NT2/D1 (cell line): ENCODE data around the gene INS.

Experiments used
- DNase-seq: peaks from one replicate; pipeline ENCODE4 v3.0.0-alpha.2; 2011; ENCODE audit warnings: low read depth, low spot score
- H3K27me3 ChIP-seq: 2 replicates; pipeline ENCODE4 v1.6.0; 2011; ENCODE audit warnings: mild to moderate bottlenecking; ENCODE audit not compliant: insufficient read length, insufficient read depth
- H3K36me3 ChIP-seq: 2 replicates; pipeline ENCODE4 v1.6.1; 2011; ENCODE audit warnings: mild to moderate bottlenecking, low read length, mixed read lengths; ENCODE audit not compliant: insufficient read depth, insufficient read length
- H3K4me1 ChIP-seq: 2 replicates; pipeline ENCODE4 v1.5.1; 2011; ENCODE audit not compliant: insufficient read depth, insufficient read length
- H3K4me3 ChIP-seq: 2 replicates; pipeline ENCODE4 v1.5.1; 2011; ENCODE audit warnings: low read depth; ENCODE audit not compliant: insufficient read length
- H3K9ac ChIP-seq: 2 replicates; pipeline ENCODE4 v1.6.0; 2011; ENCODE audit warnings: low read depth; ENCODE audit not compliant: insufficient read length
- H3K9me3 ChIP-seq: 2 replicates; pipeline ENCODE4 v1.5.1; 2011; ENCODE audit warnings: mild to moderate bottlenecking, low read length; ENCODE audit not compliant: insufficient read depth
- SUZ12 ChIP-seq: IDR thresholded peaks from 2 replicates; pipeline ENCODE4 v1.6.1; 2011; ENCODE audit not compliant: insufficient read length, insufficient read depth; ENCODE audit errors: extremely low read depth
- YY1 ChIP-seq: IDR thresholded peaks from 2 replicates; pipeline ENCODE4 v1.6.1; 2011; ENCODE audit not compliant: insufficient read length, insufficient read depth
- ZNF274 ChIP-seq: IDR thresholded peaks from 2 replicates; pipeline ENCODE4 v1.6.1; 2011; ENCODE audit warnings: mild to moderate bottlenecking, low read depth, low read length

The INS gene

DNA sequence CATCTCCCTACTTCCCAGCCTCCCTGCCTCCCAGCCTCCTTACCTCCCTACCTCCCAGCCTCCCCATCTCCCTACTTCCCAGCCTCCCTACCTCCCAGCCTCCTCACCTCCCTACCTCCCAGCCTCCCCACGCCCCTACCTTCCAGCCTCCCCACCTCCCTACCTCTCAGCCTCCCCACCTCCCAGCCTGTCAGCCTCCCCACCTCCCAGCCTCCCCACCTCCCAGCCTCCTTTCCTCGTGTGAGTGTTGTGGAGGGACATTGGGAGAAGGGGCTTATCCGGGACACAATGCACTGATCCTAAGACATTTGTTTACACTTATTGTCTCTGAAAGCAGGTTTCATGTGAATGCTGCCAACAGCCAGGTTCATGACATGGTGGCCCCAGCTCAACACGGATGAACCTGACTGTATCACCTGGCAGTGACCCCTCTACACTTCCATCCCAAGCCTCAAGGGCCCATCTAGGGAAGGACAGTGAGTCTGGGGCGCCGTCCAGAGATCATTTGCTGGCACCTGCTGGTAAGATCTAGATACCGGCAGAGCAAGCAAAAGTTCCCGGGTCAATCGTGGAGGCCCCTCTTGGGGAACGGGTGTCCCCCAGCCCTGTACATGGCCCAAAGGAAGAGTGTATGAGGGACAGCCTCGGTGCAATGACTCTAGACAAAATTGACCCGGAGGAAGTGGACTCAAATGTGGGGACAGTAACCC is 45.1 kb upstream of the INS start:
- no peaks in the 10 kb centered on the region for H3K36me3 ChIP-seq
- TF ChIP-seq SUZ12: no peak
- TF ChIP-seq YY1: no peak
- TF ChIP-seq ZNF274: no peak
- no peak overlapping the region for H3K9ac ChIP-seq
- no peak overlapping the region for H3K4me3 ChIP-seq
- H3K9me3 ChIP-seq: no peaks in the 10 kb centered on the region
- peaks cover 20% of the 10 kb centered on the region for H3K4me1 ChIP-seq
- DNase-seq: no peak
- H3K27me3 ChIP-seq: no peaks in the 10 kb centered on the region

DNA sequence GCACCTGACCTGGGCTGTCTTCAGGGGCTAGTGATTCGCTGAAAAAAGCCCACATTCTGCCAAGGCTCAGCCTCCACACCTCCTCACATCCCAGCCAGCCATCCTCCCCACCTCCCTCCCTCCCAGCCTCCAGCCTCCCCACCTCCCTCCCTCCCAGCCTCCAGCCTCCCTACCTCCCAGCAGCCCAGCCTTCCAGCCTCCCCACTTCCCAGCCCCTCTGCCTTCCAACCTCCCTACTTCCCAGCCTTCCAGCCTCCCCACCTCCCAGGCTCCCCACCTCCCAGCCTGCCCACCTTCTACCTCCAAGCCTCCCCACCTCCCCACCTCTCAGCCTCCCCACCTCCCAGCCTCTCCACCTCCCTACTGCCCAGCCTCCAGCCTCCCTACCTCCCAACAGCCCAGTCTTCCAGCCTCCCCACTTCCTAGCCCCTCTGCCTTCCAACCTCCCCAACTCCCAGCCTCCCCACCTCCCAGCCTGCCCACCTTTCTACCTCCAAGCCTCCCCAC is 44.3 kb upstream of the INS start:
- no peak for DNase-seq
- TF ChIP-seq ZNF274: no peak
- TF ChIP-seq YY1: no peak
- no peak for TF ChIP-seq SUZ12
- Histone ChIP-seq H3K36me3 (no peaks in the 10 kb centered on the region), H3K4me3 (no peak overlapping the region), H3K9ac (no peak overlapping the region), H3K27me3 (no peaks in the 10 kb centered on the region), H3K4me1 (peaks cover 14% of the 10 kb centered on the region), H3K9me3 (no peaks in the 10 kb centered on the region)

GRCh38 chr11:2204361-2205213 is 43.6 kb upstream of the INS start:
- DNase-seq: no peak
- Histone ChIP-seq H3K9me3 (no peaks in the 10 kb centered on the region), H3K4me3 (no peak overlapping the region), H3K36me3 (no peaks in the 10 kb centered on the region), H3K9ac (no peak overlapping the region), H3K27me3 (no peaks in the 10 kb centered on the region), H3K4me1 (peaks cover 14% of the 10 kb centered on the region)
- TF ChIP-seq ZNF274: no peak
- no peak for TF ChIP-seq SUZ12
- TF ChIP-seq YY1: no peak

GRCh38 chr11:2203440-2204259 is 42.6 kb upstream of the INS start:
- peaks cover 14% of the 10 kb centered on the region for H3K4me1 ChIP-seq
- no peaks in the 10 kb centered on the region for H3K27me3 ChIP-seq
- no peaks in the 10 kb centered on the region for H3K36me3 ChIP-seq
- TF ChIP-seq ZNF274 (no peak), SUZ12 (no peak), YY1 (no peak)
- H3K9ac ChIP-seq: no peak overlapping the region
- DNase-seq: no peak
- H3K4me3 ChIP-seq: no peak overlapping the region
- H3K9me3 ChIP-seq: no peaks in the 10 kb centered on the region

GRCh38 chr11:2202900-2203439 is 42.0 kb upstream of the INS start:
- Histone ChIP-seq H3K9me3 (no peaks in the 10 kb centered on the region), H3K27me3 (no peaks in the 10 kb centered on the region), H3K4me3 (no peak overlapping the region), H3K36me3 (no peaks in the 10 kb centered on the region), H3K9ac (no peak overlapping the region), H3K4me1 (peaks cover 11% of the 10 kb centered on the region)
- DNase-seq: no peak
- TF ChIP-seq SUZ12: no peak
- no peak for TF ChIP-seq ZNF274
- TF ChIP-seq YY1: no peak

GRCh38 chr11:2202071-2202899 is 41.3 kb upstream of the INS start:
- Histone ChIP-seq H3K9ac (no peak overlapping the region), H3K36me3 (no peaks in the 10 kb centered on the region), H3K4me1 (peaks cover 7% of the 10 kb centered on the region), H3K4me3 (no peak overlapping the region), H3K27me3 (no peaks in the 10 kb centered on the region), H3K9me3 (no peaks in the 10 kb centered on the region)
- TF ChIP-seq ZNF274 (no peak), YY1 (no peak), SUZ12 (no peak)
- no peak for DNase-seq
